Activated CD8-positive, alpha-beta memory T cell treated with anti-CD3 and anti-CD28 coated beads, Interleukin-2, amount 50 U/mL, for 1 hour (primary cell): ENCODE measurements around the gene CLEC18A.
"Not testable (repeated sequence)": the region's sequence is repeated elsewhere in the genome, so short reads cannot be mapped to it uniquely, and the experiment has no call there.

Experiments
- DNase-seq: peaks from one replicate; pipeline ENCODE4 v3.0.0-alpha.2; 2020; ENCODE audit errors: extremely low read depth

The CLEC18A gene

DNA sequence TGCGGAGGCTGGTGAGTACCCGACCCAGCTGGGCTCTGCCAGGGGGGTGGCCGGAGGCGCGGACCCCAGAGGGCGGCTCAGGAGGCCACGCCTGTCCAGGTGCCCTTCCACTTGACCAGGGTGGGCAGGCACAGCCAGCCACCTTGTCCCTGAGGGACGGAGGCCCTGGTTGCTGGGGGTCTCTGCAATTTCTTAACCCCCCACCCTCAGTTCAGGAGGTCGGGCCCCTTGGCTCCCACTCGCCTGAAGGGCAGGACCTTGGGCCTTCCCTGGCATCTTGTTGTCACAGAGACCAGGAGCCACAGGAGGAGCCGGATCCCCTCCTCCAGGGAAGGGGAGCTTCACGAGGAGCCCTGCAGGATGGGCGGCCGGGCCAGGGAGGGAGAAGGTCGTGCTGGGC lies 982 bp downstream of the CLEC18A start:
- not testable (repeated sequence) for DNase-seq

DNA sequence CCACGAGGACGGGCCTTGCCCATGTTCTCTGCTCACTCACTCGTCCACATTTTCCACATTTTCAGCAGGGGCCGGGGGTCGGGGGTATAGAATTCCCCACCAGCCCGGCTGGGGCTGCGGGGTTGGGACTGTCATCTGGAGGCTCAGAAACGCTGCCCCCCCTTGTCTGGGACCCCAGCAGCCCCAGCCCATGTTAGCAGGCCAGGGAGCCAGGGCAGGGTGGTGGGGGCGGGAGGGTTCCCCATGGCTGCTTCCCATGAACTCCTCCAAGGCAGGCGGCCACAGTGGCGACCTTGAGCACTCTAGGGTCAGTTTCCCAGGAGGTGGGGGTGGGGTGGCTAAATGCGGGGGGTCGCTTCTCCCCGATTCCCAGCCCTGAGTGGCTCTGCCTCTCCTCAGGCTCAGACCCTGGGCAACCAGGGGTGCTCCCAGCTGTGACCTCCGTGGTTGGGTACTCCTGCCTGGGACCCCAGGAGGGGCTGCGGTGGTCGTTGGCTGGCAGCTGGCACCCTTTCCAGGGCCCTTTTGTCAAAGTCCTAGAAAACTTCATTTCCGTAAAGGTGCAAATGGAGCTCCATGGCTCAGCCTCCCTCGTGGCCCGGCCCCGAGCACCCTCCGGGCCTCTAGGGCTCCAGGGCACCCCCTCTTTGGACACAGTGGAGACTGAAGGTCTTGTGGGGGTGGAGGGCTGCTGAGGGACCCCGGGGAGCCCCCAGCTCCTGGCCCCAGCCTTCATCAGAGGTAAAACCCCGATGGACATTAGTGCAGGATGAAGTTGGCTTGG lies 1.6 kb downstream of the CLEC18A start:
- DNase-seq: not testable (repeated sequence)

DNA sequence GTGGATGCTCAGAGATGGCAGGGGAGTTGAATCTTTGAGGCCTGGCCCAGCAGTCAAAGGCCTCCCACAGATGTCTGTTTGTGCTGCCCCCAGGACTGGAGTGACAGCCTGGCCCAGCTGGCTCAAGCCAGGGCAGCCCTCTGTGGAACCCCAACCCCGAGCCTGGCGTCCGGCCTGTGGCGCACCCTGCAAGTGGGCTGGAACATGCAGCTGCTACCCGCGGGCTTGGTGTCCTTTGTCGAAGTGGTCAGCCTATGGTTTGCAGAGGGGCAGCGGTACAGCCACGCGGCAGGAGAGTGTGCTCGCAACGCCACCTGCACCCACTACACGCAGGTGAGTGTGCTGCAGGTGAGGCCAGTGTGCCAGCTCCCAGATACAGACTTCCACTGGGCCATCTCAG lies 3.1 kb downstream of the CLEC18A start:
- not testable (repeated sequence) for DNase-seq

DNA sequence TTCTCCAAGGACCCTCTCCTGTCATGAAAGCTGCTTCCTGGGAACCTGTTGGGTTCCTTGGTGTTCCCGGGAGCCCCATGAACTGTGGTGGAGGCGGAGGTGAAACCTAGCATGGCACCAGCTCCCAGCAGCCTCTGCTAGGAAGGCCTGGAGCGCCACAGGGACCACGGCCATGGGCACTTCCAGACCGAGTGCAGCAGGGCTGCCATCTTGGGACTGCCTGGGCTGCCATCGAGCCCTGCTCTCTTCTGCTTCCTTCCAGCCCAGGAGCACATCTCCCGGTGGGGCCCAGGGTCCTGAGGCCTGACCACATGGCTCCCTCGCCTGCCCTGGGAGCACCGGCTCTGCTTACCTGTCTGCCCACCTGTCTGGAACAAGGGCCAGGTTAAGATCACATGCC lies 12.2 kb downstream of the CLEC18A start:
- DNase-seq: not testable (repeated sequence)

DNA sequence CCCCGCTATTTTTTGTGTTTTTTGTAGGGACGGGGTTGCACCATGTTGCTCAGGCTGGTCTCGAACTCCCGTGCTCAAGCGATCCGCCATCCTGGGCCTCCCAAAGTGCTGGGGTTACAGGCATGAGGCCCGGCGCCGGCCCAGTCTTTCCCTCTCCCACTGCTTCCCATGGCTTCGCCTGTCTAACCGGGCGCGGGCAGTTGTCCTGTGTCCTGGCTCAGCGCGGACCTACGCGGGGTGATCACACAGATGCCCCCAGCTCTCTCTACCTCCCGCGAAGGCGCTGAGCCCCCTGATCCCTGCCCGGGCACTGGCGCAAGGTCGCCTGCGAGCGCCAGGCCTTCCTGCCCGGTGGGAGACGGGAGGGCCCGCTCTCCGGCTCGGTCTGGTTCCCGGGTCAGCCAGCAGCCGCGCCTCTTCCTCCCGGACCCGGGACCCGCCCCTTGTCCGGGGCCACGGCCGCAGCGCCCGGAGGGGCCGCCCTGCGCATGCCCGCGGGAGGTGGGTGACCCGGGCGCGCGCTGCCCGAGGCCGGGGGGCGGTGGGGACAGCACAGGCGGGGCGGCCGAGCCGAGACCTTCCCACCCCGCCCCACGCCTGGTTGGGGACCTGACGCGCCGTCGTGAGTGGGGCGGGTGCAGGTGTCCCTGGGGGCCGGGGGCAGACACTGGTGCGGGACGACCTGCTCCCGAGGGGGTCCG lies 14.0 kb downstream of the CLEC18A start:
- not testable (repeated sequence) for DNase-seq

DNA sequence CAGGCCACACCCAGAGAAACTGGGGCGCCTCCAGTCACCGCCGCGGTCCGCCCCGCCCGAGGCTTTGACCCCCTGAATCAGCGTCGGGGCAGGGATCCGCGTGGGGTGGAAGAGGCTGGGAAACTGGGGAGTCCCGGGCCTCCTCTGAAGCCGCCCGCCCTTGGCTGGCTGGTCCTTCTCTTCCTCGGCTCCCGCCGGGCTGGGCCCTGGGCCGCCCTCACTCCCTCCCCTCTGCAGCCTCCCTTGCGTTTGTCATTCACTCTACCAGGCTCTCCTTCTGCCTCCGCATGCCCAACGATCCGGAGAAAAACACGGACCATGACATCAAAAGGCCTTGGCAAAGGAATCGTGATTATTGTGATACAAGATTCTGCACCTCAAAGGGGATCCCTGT lies 14.5 kb downstream of the CLEC18A start:
- DNase-seq: not testable (repeated sequence)

DNA sequence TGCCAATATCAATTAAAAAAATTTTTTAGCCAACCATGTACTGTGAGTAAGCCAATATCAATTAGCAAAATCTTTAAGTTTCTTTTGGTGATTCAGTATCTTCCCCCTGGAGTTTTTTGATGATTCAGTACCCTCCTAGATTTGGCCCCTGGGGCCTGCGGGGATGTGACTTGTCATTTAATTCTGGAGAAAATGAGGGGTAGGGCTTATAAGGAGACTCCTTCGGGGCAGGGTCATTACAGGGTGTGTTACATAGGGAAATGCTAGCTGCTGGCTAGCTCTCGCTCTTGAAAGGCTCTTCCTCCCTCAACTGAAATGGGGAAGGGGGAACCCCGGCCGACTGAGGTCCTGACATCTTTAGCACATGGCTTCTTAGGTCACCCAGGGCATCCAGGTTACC lies 16.6 kb downstream of the CLEC18A start:
- DNase-seq: not testable (repeated sequence)

DNA sequence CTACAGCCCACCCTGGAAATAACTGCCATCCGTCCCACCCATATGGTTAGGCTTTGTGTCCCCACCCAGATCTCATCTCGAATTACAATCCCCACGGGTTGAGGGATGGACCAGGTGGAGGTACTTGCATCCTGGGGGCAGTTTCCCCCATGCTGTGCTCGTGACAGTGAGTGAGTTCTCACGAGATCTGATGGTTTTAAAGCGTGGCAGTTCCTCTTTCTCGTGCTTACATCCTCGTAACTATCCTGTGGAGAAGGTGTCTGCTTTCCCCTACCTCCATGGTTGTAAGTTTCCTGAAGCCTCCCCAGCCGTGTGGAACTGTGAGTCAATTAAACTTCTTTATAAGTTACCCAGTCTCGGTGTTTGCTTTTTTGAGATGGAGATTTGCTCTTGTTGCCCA lies 17.0 kb downstream of the CLEC18A start:
- DNase-seq: not testable (repeated sequence)

DNA sequence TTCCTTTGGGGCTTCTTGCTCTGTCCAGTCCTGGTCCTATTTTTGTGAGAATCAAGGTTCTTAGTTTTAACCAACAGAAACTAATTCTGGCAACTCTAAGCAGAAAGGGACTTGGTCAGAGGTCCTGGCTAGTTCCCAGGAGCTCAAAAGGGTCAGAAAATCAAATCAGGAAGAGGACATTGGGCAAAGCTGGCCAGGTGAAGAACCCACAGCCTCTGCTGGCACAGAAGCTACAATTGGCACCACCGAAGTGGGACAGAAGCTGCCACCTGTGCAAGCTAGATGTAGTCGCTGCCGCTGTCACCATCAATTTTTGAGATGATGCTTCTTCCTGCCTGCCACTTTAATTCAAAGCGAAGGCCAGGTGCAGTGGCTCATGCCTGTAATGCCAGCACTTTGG lies 18.5 kb downstream of the CLEC18A start:
- not testable (repeated sequence) for DNase-seq

DNA sequence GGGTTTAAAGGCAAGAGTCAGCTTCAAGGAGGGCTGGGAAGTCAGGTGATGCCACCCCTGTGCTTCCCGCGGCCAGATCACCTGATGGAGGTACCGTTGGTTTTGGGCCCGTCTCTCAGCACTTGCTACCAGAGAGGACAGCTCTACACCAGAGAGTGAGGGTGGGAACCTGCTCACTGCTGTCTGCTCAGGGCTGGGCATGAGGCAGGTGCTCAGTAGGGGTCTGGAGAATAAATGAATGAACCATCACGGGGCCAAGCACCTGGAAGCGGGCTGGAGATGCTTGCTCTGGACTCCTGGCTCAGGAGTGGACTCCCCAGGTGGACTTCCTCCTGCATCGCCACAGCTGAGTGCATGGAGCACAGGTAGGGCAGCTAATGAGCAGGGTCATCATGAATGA lies 21.0 kb downstream of the CLEC18A start:
- DNase-seq: not testable (repeated sequence)

DNA sequence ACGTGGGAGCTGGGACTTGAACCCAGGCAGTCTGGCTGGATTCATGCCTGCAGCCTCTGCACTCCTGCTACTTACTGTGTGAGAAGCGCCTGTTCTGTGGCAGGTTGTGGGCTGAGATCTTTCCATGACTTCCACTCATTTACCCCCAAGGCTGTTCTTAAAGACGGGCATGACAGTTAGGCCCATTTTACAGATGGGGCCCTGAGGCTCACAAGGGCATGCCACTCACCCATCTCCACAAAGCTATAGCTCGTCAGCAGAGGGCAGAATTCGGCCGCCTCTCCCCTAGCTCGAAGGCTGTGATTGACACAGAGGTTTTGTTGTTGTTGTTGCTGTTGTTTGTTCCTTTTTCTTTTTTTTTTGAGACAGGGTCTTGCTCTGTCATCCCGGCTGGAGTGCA lies 21.8 kb downstream of the CLEC18A start:
- not testable (repeated sequence) for DNase-seq

DNA sequence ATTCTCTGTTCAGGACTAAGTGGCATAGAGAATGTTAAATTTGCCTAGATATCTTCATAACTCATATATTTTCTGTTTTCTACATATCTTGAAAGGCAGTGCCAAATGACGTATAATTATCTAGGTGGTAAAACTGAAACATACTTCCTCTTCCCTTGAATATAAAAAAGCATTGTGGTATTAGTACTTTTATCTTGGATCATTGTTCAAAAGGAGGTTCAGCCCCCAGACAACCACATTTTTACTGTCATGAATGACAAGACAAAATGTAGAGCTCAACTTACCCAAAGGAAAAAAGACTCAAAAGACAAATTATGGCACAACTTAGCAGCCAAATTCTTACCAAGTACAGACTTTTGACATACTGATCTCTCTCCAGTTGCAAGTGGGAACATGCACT lies 34.1 kb downstream of the CLEC18A start:
- DNase-seq: not testable (repeated sequence)

DNA sequence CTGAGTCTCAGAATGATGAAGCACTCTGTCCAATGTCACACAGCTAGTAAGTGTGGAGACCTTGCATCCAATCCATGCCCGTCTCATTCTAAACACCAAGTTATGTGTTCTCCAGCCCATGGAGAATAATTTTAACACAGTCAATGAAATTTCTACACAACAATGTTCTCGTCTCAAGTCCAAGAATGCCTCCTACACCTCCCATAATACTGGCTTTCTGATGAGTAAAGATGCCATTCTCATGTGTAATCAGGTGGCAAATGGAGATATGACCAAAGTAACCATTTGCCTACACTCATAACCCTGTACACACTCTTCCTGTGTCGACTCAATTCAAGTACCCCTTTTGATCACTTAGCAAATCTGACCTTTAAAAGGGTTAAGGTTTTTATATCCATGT lies 46.8 kb downstream of the CLEC18A start:
- not testable (repeated sequence) for DNase-seq

DNA sequence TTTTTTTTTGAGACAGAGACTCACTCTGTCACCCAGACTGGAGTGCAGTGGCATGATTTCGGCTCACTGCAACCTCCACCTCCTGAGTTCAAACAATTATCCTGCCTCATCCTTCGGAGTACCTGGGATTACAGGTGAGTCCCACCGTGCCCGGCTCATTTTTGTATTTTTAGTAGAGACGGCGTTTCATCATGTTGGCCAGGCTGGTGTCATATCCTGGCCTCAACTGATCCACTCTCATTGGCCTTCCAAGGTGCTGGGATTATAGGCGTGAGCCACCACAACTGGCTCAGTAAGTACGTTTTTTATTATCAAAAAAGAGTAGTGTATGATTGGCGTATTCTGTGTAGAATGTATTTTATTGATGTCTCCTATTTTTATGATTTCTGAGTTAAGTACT lies 48.7 kb downstream of the CLEC18A start:
- DNase-seq: not testable (repeated sequence)

DNA sequence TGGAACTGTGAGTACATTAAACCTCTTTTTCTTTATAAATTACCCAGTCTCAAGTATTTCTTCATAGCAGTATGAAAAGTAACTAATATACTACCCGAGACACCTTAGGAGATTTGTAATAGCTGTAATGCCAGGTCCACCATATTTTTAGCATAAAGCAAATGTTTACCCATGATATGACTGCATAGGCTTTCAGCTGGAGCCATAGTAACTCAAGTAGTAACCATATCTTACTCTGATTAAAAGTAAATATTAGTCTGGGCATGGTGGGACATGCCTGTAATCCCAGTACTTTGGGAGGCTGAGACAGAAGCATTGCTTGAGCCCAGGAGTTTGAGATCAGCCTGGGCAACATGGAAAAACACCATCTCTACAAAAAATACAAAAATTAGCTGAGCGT lies 52.4 kb downstream of the CLEC18A start:
- not testable (repeated sequence) for DNase-seq

DNA sequence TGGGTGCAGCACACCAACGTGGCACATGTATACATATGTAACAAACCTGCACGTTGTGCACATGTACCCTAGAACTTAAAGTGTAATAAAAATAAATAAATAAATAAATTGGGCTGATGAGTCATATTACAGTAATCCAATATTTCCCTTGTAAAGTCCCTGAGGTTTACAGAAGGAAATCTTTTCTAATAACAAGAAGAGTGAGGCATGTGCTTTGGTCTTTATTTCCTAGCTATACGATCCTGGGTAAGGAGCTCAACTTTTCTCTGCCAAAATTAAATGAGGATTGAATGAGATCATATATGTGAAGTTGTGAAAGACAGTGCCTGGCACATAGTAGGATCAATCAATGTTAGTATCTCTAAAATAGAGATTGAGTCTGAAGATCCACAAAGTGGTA lies 57.5 kb downstream of the CLEC18A start:
- DNase-seq: not testable (repeated sequence)

DNA sequence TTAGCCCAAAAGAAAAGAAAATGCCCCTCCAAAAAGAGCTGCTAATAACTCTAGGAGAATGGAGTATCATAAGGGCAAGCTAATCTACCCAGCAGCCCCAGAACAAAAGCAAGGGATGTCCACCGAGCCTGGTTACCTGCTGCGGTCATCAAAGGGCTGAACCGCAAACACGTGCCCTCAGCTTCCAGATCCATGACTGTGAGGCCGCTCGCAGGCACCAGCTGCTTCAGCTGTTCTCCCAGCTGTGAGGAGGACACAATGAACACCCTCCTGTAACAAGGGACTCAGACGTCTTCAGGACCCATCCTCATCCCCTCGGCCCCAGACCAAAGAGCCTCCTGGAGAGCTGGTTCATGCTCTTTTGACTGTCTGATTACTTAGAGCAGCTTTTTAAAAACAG lies 59.5 kb downstream of the CLEC18A start:
- DNase-seq: not testable (repeated sequence)

DNA sequence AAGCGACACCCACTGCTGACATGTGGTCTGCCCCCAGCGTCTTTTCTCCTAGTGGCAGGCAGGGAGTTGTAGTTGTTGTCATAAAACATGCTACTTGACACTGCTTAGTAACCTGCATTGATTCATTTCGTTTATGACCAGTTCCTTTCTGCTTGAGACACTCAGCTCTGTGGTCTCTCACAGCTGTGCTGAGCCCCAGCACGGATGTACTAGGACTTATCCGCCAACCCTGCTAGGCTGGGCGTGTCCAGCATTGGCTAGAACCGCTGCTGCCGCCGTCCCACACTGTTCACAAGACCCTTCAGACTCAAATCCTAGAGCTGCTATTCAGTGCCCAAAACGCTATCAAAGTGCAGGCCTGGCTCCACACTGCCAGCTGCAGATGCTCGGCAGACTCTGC lies 60.0 kb downstream of the CLEC18A start:
- DNase-seq: not testable (repeated sequence)

DNA sequence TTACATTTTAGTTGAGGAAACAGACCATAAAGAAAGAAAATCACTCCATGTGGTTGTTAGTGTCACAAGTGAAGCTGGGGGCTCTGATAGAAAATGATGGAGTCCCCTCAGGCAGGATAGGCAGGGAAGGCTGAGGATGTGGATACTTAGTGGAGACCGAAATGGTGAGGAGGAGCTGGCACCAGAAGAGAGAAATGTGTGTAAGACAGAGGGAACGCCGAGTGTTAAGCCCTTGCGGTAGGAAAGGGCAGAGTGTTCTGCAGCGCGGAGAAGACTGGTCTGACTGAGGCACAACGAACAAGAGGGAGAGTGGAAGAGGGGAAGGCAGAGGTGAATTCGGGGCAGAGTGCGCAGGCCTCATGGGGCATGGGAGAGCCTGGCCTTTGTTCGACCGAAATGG lies 61.2 kb downstream of the CLEC18A start:
- not testable (repeated sequence) for DNase-seq

DNA sequence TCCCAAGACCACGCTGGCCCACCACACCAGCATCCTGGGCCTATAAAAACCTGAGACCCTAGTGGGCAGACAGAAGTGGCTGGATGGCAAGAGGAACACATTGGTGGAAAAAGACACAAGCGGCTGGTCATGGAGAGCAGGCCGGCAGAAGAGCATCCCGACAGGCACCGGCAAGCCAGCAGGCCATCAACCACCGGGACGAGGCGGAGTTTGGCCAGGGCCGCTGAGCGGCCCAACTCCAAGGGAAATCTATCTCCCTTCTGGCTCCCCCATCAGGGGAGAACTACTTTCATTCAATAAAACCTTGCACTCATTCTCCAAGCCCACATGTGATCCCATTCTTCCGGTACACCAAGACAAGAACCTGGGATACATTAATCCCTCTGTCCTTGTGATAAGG lies 61.8 kb downstream of the CLEC18A start:
- DNase-seq: not testable (repeated sequence)
